ENCODE results near the gene TRIM45. TPM values are rescaled to one million over a fixed set of nuclear protein-coding genes. Genes with fewer than 3 reads are reported as not detected.

Gene TRIM45
- total and polyA plus RNA-seq, 7 donors, result 3.3 to 25.4 (median 10.9) TPM

- intact Hi-C loops (cut with DNase I), result loop anchor here in 1 of 2 donors (1.0 to 5.0 kb wide), 2 partner anchors 60 to 154 kb away; no protein-coding TSS in a partner anchor
- DNase-seq (no peak), ATAC-seq (peak; percentile 38 to 78 (median 60))
- peak; percentile 58 for TF ChIP-seq CTCF (IDR thresholded peaks at IDR 0.05)
- no peaks in the 10 kb centered on the region for H3K36me3 ChIP-seq (ENCODE audit: insufficient read depth in 1 of 2, low read depth in 1 of 2)
- 20 to 23% (median 21%) methylated on average over 5 of the region's 5 CpGs for WGBS, 3 donors
- peaks cover 14% of the 10 kb centered on the region for H3K4me1 ChIP-seq
- no peaks in the 10 kb centered on the region for H3K27me3 ChIP-seq (ENCODE audit: insufficient read depth in 3 of 3, low read length in 2 of 3)
- no peaks in the 10 kb centered on the region for H3K9me3 ChIP-seq
- H3K4me3 ChIP-seq, result peak overlapping the region; percentile 3
- H3K27ac ChIP-seq, result no peak overlapping the region
These were observed 7.0 kb upstream of the TRIM45 start for GRCh38 chr1:117128323-117129079.

DNA sequence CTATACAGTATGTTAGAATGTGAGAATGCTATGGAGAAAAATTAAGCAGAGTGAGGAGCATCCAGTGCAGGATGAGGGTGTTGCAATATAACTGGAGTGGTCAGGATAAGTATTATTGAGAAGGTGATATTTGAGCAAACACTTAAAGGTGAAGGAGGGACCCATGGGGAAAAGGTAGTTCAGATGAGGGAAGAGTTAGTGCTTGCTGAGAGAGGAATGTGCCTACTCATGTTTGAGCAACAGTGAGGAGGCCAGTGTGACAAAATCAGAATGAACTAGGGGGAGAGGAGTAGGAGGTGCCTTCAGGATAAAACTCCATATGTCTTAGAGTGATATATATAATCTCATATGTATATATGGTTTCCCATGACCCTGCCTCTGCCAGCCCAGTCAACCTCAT lies 6.2 kb upstream of the TRIM45 start:
- no peak overlapping the region for H3K4me3 ChIP-seq
- ATAC-seq, result peak in 3 of 4 donors; percentile 62 to 75 (median 70)
- H3K4me1 ChIP-seq, result peaks cover 18% of the 10 kb centered on the region
- no peaks in the 10 kb centered on the region for H3K36me3 ChIP-seq (ENCODE audit: insufficient read depth in 1 of 2, low read depth in 1 of 2)
- no peaks in the 10 kb centered on the region for H3K27me3 ChIP-seq (ENCODE audit: insufficient read depth in 3 of 3, low read length in 2 of 3)
- TF ChIP-seq CTCF (IDR thresholded peaks at IDR 0.05), result no peak
- intact Hi-C loops (cut with DNase I), result loop anchor here (1.0 to 5.0 kb wide), 3 partner anchors 57 to 155 kb away; no protein-coding TSS in a partner anchor
- no peak overlapping the region for H3K27ac ChIP-seq
- no peaks in the 10 kb centered on the region for H3K9me3 ChIP-seq
- no peak for DNase-seq

DNA sequence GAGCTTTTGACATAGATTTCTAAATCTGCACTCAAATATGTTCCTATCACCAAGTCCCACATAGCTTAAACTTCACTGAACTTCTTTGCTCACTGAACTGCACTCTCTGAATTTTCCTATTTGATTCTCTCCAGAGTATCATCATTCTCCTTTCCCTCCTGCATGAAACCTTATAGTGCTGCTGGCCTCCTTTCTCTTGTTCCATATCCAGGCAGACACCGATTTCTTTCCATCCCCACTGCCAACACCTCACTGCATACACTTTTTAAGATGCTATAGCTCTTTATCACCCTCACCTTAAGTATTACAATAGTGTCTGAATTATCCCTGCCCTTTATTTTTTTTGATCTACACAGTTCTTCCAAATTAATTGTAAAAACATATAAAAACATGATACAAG lies 3.1 kb upstream of the TRIM45 start:
- DNase-seq (no peak), ATAC-seq (no peak)
- intact Hi-C loops (cut with DNase I), result loop anchor here in 1 of 2 donors (5.0 kb wide), 2 partner anchors 158 to 243 kb away; partner anchors contain the start of gene MAN1A2
- peaks cover 33% of the 10 kb centered on the region for H3K4me1 ChIP-seq
- H3K36me3 ChIP-seq (ENCODE audit: insufficient read depth in 1 of 2, low read depth in 1 of 2), result no peaks in the 10 kb centered on the region
- H3K9me3 ChIP-seq, result no peaks in the 10 kb centered on the region
- WGBS, 3 donors, result 20 to 28% (median 21%) methylated on average over 1 of the region's 1 CpG
- TF ChIP-seq CTCF (IDR thresholded peaks at IDR 0.05), result no peak
- peak overlapping the region; percentile 95 for H3K27ac ChIP-seq
- no peaks in the 10 kb centered on the region for H3K27me3 ChIP-seq (ENCODE audit: insufficient read depth in 3 of 3, low read length in 2 of 3)
- H3K4me3 ChIP-seq, result no peak overlapping the region

DNA sequence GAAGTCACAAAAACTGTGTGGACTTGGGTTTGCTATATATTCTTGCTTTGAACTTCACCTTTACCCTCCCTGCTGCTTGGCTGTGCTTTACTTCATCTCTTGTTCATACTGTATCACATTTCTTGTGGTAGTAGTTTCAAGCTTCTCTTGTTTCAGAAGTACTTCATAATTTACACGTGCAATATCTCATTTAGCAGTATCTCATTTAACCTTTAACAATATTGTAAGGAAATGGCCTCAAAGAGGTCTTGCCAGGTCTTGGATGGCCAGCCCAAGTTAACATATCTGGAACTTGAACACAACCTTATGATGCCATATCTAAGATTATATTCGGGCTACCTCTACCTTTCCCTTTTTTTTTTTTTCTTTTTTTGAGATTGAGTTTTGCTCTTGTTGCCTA lies 1.7 kb upstream of the TRIM45 start:
- peak overlapping the region; percentile 78 for H3K4me3 ChIP-seq
- 52 to 70% (median 54%) methylated on average over 2 of the region's 2 CpGs for whole genome bisulfite sequencing, 3 donors
- intact Hi-C loops (cut with DNase I), result loop anchor here in 1 of 2 donors (5.0 kb wide), 1 partner anchor 244 kb away; the partner anchor contains the start of gene MAN1A2
- TF ChIP-seq CTCF (IDR thresholded peaks at IDR 0.05), result no peak
- H3K27ac ChIP-seq, result peak overlapping the region; percentile 95
- no peaks in the 10 kb centered on the region for H3K9me3 ChIP-seq
- H3K36me3 ChIP-seq (ENCODE audit: insufficient read depth in 1 of 2, low read depth in 1 of 2), result no peaks in the 10 kb centered on the region
- no peaks in the 10 kb centered on the region for H3K27me3 ChIP-seq (ENCODE audit: insufficient read depth in 3 of 3, low read length in 2 of 3)
- peaks cover 41% of the 10 kb centered on the region for H3K4me1 ChIP-seq
- DNase-seq, result no peak
- no peak for ATAC-seq
